Vagina (tissue), 2 donors: ENCODE measurements around the gene RPE65.

Experiments used
- CTCF ChIP-seq, 3 experiments: fragments of 450-650 bp in 2 of 3; fragments of 200-600 bp in 1 of 3; sonication (generic) in 1 of 3; IDR thresholded peaks; one replicate each; pipeline ENCODE4 v1.5.1; 2017 to 2019; ENCODE audit warnings: antibody characterized with exemption in 3 of 3, mild to moderate bottlenecking in 2 of 3, moderate library complexity in 2 of 3
- POLR2A ChIP-seq, 2 donors: fragments of 450-650 bp; IDR thresholded peaks; one replicate each; pipeline ENCODE4 v1.6.1; 2017; ENCODE audit warnings: antibody characterized with exemption in 2 of 2, mild to moderate bottlenecking in 2 of 2, moderate library complexity in 2 of 2
- POLR2AphosphoS5 ChIP-seq, 2 donors: sonication (generic); formaldehyde crosslinking; IDR thresholded peaks; one replicate each; pipeline ENCODE4 v1.9.0; 2017; ENCODE audit warnings: antibody characterized with exemption in 2 of 2, mild to moderate bottlenecking in 2 of 2, low read depth in 1 of 2; ENCODE audit not compliant: insufficient read depth in 1 of 2

GRCh38 chr1:68495532-68495931 lies 45.8 kb upstream of the RPE65 start:
- TF ChIP-seq POLR2AphosphoS5 (IDR thresholded peaks at IDR 0.05; ENCODE audit: insufficient read depth in 1 of 2, low read depth in 1 of 2) (no peak), CTCF (IDR thresholded peaks at IDR 0.05) (no peak), POLR2A (IDR thresholded peaks at IDR 0.05) (no peak)
